ENCODE measurements around the gene MSX2.

The MSX2 gene

DNA sequence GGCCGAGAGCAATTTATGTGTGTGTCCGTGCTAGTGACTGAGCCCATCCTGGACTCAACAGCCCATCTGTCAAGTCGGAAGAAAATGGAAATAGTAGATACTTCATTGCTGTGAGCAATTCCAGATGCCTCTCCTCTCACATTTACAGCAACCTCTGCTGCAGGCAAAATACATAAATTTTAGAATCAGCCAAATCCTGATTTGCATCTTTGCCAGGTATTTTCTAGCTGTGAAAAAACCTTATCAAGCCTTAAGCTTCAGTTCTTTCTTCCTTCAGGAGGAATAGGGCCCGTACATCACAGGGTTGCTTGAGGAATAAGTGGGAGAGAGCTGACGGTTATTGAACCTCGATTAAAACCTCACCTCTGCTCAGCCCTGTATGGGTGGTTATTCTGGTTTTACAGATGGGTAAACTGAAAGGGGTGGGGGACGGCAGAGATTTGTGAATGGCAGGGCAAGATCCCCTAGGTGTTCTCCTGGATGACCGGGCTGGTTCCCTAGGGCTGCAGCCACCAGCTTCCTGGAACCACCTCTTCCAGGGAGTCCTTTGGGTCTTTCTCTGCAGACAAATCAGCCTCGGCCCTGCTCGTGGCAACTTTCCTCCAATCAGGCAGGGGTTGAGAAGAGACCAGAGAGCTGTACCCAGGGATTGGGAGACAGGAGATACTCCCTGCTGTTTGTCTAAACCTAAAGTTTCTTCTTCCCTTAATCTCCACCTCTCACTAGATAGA lies 5.3 kb upstream of the MSX2 start:
- no peak for DNase-seq (ENCODE audit: low read depth)

DNA sequence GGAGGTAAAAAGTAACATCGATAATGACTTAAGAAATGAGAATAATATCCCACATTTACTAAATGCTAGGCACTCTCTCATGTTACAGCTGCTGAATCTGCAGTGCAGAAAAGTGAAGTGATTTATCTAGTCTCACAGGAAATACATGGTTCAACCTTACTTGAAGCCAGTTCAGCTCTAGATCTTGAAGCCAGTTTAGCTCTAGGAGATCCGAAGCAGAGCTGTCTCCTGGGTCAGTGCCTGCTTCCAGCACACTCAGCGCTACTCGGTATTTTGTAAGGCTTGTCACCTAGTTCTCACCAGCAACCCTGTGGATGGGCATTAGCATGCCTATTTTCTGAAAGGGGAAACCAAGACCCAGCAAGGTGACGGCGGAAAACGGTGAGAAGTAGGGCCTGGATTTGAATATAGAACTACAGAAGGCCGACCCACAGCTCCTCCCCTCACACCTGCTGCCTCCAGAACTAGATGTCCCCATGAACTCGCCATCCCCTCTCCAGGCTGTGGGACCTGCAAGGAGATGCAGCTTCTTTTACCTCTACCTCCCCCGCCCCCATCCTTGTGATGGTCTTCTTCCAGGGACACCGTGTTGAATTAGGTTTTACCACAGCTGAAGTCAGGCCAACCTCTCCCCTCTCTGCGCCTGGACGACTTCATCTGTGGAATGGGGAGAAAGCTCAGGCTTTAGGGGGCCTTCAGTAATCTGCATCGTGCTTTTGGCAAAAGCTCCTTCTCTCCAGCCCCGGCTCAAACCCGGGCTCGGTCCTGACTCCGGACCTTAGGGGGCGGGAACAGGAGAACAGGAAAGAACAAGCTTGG lies 4.4 kb upstream of the MSX2 start:
- DNase-seq (ENCODE audit: low read depth) = no peak

DNA sequence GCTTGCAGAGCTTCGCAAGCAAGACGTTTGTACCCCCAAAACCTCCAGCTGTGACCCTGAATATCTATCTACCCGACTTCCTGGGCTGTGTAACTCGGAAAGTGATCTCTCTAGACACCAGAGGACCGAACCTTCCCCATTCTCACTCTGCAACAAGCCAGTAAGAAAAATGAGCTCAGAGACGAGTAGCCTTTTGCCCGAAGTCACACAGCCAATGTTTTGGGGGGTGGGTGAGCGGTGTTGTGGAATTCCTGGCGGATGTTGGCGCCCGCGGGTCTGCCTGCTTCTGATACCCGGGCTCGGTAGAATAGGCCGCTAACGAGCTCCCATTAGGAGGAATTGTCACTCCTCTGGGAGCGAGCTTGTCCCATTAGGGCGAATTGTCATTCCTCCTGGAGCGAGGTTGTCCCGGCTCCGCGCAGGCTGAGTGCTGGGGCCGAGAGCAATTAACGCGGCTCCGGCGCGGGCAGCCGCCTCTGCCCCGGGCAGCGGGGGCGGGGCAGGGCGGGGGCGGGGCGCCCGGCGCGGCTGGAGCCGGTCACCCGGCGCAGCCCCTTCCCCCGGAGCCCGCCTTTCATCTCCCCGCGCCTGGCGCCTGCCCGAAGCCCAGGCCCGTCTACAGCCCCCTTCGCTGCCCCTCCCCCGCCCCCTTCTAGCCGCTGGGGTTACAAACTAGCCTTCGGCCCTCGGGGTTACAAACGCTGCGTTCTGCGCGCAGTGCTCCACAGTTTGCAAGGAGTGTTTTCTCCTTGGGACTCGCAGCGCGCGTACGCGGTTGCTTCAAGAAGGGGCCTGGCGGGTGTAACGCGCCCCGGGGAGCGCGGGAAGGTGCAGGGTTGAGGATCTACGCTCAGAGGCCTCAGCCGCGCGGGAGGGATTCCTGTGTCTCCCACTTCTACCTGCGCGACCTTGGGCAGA lies 3.5 kb upstream of the MSX2 start:
- no peak for DNase-seq (ENCODE audit: low read depth)

DNA sequence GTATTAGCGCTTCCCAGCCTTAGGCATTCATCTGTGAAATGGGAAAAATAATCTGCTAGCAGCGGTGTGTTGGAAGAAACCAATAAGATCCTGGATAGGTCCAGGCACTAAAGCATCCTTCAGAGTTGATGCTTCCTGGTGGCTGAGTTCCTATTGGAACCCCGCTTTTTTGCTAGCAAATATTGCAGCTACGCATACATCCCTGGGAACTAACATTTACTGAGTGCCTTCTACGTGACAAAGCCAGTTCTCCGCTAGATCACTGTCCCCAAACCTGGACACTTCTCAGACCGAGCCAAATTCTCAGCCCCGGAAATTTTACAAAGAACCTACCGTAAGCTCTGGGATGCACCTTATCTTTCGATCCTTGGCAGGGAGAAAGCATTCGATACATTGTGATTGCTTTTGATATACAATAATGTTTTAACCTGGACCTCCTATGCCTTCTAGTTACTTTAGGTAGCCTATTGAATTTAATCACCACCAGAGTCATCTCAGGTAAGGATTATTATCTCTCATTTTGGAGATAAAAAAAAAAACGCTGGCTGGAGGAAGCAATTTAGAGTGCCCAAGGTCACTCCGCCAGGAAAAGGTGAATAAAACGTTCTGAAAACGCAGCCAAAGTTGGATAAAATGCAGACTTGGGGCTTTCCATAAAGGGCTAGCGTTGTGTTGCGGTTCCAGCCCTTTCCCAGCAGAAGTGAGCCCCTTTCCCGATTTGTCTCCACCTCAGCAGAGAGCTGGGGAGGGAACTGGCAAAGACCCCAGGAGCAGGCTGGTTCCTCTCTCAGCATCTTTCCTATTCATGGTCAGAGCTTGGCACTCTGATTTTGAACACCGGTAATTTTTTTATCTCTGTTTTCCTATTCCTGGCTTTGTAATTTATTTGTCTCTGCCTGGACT lies 2.6 kb upstream of the MSX2 start:
- no peak for DNase-seq (ENCODE audit: low read depth)

DNA sequence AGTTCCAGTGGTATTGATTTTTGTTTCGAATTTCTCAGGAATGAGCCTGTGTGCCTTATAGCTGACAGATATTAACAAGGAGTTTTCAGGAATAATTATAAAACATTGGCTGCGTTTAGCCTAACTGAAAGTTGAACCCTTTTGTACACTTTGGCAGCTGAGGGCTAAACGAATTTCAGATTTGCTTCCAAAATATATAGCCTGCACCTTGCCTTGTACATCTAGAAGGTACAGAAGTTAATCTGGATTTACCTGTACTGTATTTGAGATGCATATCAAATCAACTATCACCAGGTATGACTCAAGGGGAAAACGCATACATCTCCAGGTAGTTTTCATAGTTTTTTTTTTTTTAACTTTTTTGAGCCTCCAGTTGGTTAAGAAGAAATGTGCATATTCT lies 1.9 kb upstream of the MSX2 start:
- DNase-seq (ENCODE audit: low read depth) = no peak

DNA sequence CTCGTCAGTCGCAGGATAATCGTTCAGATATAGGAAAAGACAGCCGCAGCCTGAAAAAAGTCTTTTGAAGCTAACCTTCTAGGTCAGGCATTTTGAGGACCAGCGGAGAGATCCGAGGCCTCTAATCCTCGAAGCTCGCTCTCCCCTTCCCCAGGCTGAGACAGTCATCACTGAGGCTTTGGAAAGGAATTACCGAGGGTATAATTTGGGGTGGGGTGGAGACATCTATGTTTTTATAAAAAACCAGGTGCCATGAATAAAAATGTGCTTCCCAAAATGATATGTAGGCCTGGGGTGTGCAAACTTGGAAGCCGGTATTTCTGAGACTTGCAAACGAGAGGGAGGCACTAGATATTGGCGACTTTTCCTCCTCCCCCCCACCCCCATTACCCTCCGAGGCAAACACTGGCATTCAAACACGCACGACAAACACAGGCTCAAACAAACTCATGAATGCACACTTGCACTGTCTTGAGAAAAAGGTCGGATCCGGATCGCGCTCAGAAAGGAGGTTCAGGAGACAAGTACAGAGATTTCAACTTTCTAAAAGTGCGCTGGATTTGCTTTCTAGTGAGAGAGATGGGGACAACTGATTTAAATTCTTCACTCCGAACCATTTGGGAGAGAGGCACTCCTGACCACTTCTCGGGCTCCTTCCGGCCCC lies 935 bp upstream of the MSX2 start:
- DNase-seq (ENCODE audit: low read depth) = no peak

DNA sequence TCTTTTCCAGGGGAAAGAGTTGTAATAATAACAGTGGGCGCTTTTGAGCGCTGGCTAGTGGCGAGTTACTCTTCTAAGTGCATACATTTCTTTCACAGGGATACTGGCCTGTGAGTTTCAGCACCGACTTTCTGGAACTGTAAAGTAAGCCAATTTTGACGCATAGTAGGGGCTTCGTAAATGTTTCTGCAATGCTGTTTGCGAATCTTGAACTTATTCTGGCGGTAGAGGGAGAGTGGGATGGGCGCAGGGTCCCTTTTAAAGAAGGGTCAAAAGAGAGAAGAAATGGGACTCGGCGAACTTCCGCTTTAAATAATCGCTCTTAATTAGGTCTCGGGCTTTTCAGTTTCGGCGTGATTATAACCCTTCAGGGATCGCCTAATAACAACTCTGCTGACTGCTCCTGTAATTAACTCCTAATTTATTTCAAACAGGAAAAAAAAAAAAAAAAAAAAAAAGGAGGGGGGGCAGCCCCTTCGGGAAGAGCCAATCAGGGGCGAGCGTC lies 351 bp upstream of the MSX2 start:
- DNase-seq (ENCODE audit: low read depth) = no peak

DNA sequence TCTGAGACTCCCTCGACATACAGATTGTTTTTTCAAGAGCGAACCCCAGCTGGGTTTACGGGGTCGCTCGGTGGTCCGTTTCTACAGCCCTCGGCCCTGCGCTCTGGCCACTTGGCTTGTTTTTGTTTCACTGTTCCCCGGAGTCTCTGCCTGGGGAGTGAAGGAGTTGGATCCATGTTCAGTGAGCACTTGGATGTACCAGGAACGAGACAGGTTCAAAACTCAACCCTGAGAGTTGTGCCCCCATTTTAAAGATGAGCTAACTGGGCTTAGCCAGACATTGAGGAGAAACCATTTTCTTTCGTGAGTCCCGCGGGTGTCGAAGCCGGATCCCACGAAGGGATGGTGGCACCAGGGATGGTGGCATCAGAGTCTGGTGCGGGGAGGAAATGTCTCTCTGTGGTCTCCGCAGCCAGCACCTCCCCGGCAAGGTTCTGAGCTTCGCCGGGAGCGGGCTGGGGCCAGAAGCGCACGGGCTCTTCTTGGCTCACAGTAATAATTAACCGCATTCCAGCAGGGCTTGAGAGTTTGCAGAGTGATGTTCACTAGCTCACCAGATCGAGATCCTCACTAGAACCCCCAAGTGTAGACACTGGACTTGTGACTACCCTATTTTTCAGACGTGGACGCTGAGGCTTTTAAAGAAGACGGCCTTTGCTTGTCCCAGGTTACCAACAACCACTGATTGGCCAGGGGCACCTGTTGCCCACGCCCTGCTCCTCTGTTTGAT lies 1.0 kb downstream of the MSX2 start:
- no peak for DNase-seq (ENCODE audit: low read depth)

DNA sequence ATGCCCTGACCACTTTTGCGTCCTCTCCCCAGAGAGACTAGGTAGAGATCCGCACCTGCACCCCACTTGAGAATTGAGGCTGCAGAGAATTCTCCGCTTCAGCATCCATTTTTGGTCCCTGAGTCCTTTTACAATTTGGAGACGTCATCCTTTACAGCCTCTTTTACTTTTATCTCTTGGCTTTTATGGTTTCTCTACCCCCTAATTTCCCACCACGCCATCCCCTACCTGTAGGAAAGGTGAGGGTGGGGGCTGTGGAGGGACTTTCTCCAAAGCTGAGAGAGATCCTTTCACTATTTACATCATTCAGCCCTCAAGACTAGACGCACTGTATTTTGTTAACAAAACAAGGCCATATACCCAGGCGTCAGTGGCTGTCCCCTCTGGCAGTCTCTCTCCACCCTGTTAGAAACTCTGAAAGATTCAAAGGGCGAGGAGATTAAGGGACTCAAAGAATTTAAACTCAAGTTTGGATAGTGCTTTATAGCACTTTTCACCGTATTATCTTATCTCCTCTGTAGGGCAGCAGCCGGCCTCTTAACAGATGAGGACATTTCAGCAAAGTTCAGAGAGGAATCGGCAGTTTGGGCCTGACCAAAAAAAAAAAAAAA lies 1.7 kb downstream of the MSX2 start:
- no peak for DNase-seq (ENCODE audit: low read depth)

DNA sequence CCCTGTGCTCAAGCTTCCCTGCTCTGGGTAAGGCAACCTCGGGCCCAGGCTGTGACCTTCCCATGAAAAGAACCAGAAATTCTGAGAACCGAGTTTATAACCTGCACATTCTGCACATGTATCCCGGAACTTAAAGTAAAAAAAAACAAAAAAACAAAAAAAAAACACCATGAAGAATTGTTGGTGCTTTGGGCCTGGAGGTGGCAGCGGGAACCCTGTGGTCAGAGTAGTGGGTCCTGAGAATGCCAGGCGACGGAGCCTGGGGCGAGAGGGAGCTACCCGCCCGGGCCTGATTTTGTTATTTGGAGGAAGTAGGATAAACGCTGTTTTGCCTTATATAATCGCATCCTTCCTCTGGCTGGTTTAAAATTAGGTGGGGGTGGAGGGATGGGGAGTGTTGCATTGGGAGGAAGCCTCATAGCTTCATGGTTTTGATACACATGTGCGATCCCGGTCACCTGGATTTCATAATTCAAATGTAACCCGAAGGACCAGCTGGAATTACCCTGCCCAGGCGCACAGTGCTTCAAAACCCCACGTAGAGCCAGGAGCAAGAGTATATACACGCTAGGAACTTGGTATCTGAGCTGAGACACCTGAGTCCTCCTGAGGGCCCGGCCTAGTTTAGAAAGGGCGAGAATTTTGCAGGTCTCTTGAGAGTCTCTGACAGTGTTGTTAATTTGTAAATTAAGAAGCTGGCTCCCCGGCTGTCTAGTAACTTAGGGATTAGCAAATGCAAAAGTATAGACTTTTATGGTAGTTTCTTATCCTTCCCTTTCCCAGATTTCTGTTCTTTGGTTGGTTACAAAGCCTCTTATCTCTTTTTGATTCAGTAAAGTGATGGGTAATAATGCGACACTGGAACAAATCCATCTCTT lies 2.8 kb downstream of the MSX2 start:
- DNase-seq (ENCODE audit: low read depth) = no peak

DNA sequence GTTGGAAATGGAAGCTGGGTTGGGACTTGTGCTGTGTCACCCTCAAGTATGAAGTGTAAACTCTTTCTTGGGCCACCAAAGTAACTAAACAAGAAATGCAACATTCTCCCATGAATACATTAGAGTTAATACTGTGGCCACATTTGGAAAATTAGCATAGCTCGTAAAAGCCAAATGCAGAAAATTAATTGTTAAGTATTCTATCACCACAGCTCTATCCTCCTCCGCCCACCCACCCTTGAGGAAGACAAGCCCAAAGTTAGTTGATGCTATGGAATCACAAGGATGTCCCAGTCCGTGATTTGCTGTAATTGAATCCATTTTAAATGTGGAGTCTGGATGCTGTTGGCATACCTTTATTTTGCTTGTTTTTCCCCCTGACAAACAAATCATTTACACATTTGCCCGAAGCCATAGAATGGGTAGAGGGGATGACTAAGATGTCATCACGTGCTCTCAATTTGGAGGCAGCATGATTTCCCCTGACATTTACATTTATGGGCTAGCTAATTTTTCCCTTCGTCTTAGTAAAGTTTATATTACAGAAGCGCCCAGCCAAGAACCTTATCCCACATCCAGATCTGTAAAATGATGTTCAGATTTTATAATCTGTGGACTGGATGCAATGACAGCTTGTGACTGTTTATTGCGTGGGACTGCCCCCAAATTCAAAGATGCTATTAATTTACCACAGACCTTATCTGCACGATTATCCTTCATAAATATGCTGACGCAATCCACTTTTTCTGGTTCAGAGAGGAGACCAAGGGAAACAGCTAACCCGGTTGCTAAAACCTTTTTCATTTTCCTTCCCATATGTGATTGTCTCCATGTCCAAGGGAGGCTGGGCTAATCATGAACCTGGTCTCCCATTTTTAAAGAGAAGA lies 3.7 kb downstream of the MSX2 start:
- no peak for DNase-seq (ENCODE audit: low read depth)

DNA sequence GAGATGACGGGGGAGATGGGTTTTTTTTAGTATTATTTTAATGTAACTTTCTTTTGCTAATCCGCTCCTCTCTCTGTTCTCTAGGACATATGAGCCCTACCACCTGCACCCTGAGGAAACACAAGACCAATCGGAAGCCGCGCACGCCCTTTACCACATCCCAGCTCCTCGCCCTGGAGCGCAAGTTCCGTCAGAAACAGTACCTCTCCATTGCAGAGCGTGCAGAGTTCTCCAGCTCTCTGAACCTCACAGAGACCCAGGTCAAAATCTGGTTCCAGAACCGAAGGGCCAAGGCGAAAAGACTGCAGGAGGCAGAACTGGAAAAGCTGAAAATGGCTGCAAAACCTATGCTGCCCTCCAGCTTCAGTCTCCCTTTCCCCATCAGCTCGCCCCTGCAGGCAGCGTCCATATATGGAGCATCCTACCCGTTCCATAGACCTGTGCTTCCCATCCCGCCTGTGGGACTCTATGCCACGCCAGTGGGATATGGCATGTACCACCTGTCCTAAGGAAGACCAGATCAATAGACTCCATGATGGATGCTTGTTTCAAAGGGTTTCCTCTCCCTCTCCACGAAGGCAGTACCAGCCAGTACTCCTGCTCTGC lies 4.8 kb downstream of the MSX2 start:
- DNase-seq (ENCODE audit: low read depth) = no peak

DNA sequence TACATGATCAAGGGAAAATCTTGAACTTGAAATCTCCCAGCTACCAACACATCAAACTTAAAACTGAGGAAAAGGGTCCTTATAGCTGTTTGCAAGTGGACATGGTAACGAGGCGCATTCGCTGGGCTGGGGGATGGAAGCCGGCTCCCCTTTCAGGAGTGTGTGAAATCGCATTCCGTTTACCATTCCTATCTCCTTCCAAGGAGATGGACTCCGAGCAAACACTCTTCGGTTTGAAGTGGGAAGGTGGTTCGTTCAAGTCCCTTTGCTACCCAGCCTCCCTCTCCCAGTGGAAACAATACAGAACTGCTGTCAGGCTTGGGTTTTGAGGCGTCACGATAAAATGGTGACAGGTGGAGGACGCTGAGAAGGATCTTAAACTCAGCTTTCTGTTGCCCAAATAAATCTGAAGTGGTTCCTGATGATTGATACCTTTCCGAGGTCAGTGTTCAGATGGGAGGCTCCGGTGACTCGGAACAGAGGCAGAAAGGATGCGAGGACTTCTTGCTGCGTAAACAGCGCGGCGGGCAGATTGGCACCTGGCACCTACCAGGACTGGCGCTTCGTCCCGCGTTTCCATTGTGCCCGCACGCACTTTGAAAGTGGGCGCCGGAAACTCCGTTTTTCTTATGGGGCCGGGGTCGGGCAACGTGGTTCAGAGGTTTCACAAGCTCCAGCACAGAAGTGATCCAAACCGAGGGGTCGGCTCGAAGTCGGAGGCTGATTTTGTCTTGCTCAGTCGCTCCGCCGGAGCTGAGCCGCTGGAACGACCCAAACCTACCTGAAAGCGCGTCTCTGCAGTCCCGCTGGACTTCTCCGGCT lies 7.0 kb downstream of the MSX2 start:
- DNase-seq (ENCODE audit: low read depth) = no peak

DNA sequence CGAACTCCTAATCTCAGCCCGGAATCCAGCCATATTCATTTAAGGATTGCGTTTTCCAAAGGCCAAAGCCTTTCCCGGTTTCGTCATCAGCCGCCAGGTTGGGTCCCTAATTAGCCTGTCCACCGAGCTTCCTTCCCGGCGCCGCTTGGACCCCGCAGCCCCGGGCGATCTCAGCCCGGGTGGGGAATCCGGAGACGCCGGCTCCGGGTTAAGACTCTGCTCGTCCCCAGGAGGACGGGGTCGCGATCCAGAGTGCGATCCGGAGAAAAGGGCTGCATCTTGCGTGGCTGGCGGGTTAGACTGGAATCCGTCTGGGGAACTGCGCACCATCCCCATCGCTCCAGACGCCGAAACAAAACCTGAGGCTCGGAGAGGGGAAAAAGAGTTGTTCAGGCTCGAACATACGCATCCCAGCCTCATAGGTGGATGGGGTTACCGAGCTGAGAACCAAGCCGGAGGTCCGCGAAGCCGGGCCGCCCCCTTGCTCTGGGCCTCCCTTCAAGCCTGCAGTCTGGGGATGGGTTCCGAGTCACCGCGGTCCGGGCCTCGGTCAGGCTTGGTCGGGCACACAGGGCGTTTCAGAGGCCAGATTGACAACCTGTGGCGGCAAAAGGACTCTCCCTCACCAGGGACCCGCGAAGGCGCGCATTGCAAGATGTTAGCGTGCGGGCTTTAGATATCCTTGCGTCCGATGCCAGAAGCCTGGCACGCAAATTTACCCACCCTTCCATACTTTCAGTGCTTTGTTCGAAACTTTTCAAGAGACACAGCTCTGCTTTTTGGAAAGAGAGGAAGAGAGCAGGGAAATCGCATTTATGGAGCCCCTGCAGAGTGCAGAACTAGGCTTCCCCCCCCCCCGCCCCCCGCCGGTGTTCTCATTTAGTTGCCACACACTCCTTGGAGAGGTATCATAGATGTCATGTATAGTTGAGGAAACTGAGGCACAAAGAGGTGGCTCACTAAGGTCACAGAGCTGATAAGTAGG lies 7.9 kb downstream of the MSX2 start:
- DNase-seq (ENCODE audit: low read depth) = no peak

DNA sequence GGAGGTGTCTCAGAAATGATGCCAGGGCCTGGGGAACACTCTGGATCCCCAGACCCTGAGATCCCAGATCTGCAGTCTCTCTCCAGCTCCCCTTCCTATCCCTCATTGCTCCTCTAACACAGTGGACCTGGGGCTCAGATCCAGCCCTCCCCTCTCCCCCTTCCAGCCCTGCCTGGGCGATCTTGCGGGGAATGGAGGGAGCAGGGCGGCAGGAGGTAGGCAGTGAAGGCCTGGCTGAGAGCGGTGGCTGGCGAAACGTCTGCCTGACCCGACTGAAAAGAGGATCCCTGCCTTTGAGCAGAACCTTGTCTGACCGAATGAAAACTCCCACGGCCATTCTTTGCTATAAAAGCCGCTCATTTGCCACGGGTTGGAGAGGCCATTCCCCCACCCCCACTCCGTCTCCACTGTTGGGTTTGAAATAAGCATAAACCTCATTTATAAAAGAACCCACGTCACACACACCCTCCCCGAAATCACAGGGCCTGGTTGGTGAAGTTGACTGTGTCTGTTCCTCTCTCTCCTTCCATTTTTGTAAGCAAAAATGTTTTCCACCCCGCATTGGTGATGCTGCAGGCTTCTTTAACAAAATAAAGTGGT lies 8.8 kb downstream of the MSX2 start:
- no peak for DNase-seq (ENCODE audit: low read depth)

Measured in activated gamma-delta T cell treated with anti-CD3 and anti-CD28 coated beads, Interleukin-2, amount 50 U/mL, for 16 hours (primary cell).